ENCODE results near the gene SLC9A9. TPM values are rescaled to one million over a fixed set of nuclear protein-coding genes. Genes with fewer than 3 reads are reported as not detected.
"Not testable (repeated sequence)": the region's sequence is repeated elsewhere in the genome, so short reads cannot be mapped to it uniquely, and the experiment has no call there.

SLC9A9 gene
- total RNA-seq, 1 experiment from 2014 or later, result 1.5 TPM

DNA sequence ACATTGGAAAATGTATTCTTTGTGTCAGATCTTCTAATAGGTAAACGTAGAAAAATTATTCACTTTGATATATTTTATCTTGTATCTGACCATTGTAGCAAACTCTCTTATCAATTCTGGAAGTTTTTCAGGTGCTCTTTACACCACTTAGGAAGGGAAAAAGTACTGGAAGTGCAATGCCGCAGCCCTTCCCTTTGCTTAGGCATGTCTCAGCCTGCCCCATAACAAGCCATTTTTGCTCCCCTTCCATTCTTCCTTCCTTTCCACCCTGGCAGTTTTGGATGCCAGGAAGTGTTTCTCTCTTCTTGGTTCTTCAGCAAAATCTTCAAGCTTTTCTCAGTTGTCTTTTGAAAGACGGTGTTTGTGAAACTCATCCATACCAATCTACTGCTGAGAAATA is 34.9 kb upstream of the SLC9A9 start:
- DNase-seq, result no peak
- TF ChIP-seq, protein P1, sequence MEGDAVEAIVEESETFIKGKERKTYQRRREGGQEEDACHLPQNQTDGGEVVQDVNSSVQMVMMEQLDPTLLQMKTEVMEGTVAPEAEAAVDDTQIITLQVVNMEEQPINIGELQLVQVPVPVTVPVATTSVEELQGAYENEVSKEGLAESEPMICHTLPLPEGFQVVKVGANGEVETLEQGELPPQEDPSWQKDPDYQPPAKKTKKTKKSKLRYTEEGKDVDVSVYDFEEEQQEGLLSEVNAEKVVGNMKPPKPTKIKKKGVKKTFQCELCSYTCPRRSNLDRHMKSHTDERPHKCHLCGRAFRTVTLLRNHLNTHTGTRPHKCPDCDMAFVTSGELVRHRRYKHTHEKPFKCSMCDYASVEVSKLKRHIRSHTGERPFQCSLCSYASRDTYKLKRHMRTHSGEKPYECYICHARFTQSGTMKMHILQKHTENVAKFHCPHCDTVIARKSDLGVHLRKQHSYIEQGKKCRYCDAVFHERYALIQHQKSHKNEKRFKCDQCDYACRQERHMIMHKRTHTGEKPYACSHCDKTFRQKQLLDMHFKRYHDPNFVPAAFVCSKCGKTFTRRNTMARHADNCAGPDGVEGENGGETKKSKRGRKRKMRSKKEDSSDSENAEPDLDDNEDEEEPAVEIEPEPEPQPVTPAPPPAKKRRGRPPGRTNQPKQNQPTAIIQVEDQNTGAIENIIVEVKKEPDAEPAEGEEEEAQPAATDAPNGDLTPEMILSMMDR (IDR thresholded peaks at IDR 0.05; ENCODE audit: unreplicated experiment), result no peak
- intact Hi-C loops (cut with micrococcal nuclease; ENCODE audit: unreplicated experiment), result loop anchor here (10.0 kb wide), 1 partner anchor 108 kb away; no protein-coding TSS in a partner anchor
- Mint-ChIP-seq H3K4me1 (ENCODE audit: low read depth, unreplicated experiment) (no peaks in the 10 kb centered on the region), H3K9me3 (ENCODE audit: low read depth, unreplicated experiment) (no peaks in the 10 kb centered on the region), H3K36me3 (ENCODE audit: insufficient read depth, unreplicated experiment) (no peaks in the 10 kb centered on the region), H3K27ac (ENCODE audit: unreplicated experiment) (no peak overlapping the region), H3K27me3 (ENCODE audit: unreplicated experiment) (no peaks in the 10 kb centered on the region), H3K4me3 (ENCODE audit: low read depth, unreplicated experiment) (no peak overlapping the region)
- CTCF ChIA-PET, result interaction anchor here (2.0 kb wide), 1 partner anchor 11 kb away, joined by 5 read pairs; no protein-coding TSS in a partner anchor
- no TSS peak for BruUV-seq (replicated peaks)

- no peak for DNase-seq
- H3K9me3 Mint-ChIP-seq (ENCODE audit: low read depth, unreplicated experiment), result no peaks in the 10 kb centered on the region
- no TSS peak for BruUV-seq (replicated peaks)
- H3K27ac Mint-ChIP-seq (ENCODE audit: unreplicated experiment), result no peak overlapping the region
- intact Hi-C loops (cut with micrococcal nuclease; ENCODE audit: unreplicated experiment), result loop anchor here (10.0 kb wide), 1 partner anchor 106 kb away; no protein-coding TSS in a partner anchor
- H3K36me3 Mint-ChIP-seq (ENCODE audit: insufficient read depth, unreplicated experiment), result no peaks in the 10 kb centered on the region
- H3K4me3 Mint-ChIP-seq (ENCODE audit: low read depth, unreplicated experiment), result no peak overlapping the region
- CTCF ChIA-PET, result no interaction called here
- no peaks in the 10 kb centered on the region for H3K27me3 Mint-ChIP-seq (ENCODE audit: unreplicated experiment)
- H3K4me1 Mint-ChIP-seq (ENCODE audit: low read depth, unreplicated experiment), result no peaks in the 10 kb centered on the region
- TF ChIP-seq, protein P1 (IDR thresholded peaks at IDR 0.05; ENCODE audit: unreplicated experiment), result no peak
These were observed 32.8 kb upstream of the SLC9A9 start for GRCh38 chr3:143881095-143881494.

DNA sequence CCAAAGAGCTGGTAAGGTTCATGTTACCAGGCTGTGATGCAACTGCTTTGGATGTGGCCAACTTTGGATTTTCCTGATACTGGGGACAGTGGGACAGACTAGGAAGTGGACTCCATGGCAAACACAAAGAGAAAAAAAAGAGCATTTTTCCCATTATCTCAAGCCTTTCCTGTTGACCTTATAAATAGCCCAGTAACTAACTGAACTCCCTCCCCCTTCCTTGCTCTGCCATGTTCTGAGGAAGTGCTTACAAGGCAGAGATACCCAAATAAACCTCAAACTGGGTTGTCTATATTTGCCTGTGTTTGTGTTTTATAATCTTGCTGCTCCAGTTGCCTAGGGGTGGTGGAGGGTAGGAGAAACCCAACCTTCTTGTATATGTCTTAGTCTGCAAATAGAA is 27.3 kb upstream of the SLC9A9 start:
- no TSS peak for BruUV-seq (replicated peaks)
- CTCF ChIA-PET, result no interaction called here
- Mint-ChIP-seq H3K9me3 (ENCODE audit: low read depth, unreplicated experiment) (no peaks in the 10 kb centered on the region), H3K4me3 (ENCODE audit: low read depth, unreplicated experiment) (no peak overlapping the region), H3K27ac (ENCODE audit: unreplicated experiment) (no peak overlapping the region), H3K4me1 (ENCODE audit: low read depth, unreplicated experiment) (no peaks in the 10 kb centered on the region), H3K36me3 (ENCODE audit: insufficient read depth, unreplicated experiment) (no peaks in the 10 kb centered on the region), H3K27me3 (ENCODE audit: unreplicated experiment) (no peaks in the 10 kb centered on the region)
- no peak for DNase-seq
- TF ChIP-seq, protein P1 (IDR thresholded peaks at IDR 0.05; ENCODE audit: unreplicated experiment), result no peak
- intact Hi-C loops (cut with micrococcal nuclease; ENCODE audit: unreplicated experiment), result no loop called here

DNA sequence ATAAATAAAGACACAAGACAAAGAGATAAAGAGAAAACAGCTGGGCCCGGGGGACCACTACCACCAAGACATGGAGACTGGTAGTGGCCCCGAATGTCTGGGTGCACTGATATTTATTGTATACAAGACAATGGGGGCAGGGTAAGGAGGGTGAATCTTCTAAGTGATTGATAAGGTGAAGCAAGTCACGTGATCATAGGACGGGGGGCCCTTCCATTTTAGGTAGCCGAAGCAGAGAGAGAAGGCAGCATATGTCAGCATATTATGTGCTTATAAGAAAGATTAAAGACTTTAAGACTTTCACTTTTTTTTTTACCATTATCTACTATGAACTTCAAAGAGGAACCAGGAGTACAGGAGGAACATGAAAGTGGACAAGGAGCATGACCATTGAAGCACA is 25.3 kb upstream of the SLC9A9 start:
- intact Hi-C loops (cut with micrococcal nuclease; ENCODE audit: unreplicated experiment); BruUV-seq (replicated peaks); CTCF ChIA-PET; DNase-seq; H3K4me3 Mint-ChIP-seq (ENCODE audit: low read depth, unreplicated experiment); H3K4me1 Mint-ChIP-seq (ENCODE audit: low read depth, unreplicated experiment); H3K27ac Mint-ChIP-seq (ENCODE audit: unreplicated experiment); H3K27me3 Mint-ChIP-seq (ENCODE audit: unreplicated experiment); H3K36me3 Mint-ChIP-seq (ENCODE audit: insufficient read depth, unreplicated experiment); H3K9me3 Mint-ChIP-seq (ENCODE audit: low read depth, unreplicated experiment): not testable (repeated sequence)

GRCh38 chr3:143865302-143865701 is 17.0 kb upstream of the SLC9A9 start:
- CTCF ChIA-PET, result interaction anchor here (0.7 kb wide), 1 partner anchor 25 kb away, joined by 5 read pairs; no protein-coding TSS in a partner anchor
- TF ChIP-seq, protein P1 (IDR thresholded peaks at IDR 0.05; ENCODE audit: unreplicated experiment), result no peak

More at GRCh38 chr3:143865302-143865701, 17.0 kb upstream of the SLC9A9 start:
- Mint-ChIP-seq H3K36me3 (ENCODE audit: insufficient read depth, unreplicated experiment) (no peaks in the 10 kb centered on the region), H3K27ac (ENCODE audit: unreplicated experiment) (no peak overlapping the region), H3K4me1 (ENCODE audit: low read depth, unreplicated experiment) (peaks cover 9% of the 10 kb centered on the region), H3K9me3 (ENCODE audit: low read depth, unreplicated experiment) (peaks cover 8% of the 10 kb centered on the region), H3K4me3 (ENCODE audit: low read depth, unreplicated experiment) (no peak overlapping the region), H3K27me3 (ENCODE audit: unreplicated experiment) (no peaks in the 10 kb centered on the region)
- intact Hi-C loops (cut with micrococcal nuclease; ENCODE audit: unreplicated experiment), result loop anchor here (5.0 kb wide), 1 partner anchor 68 kb away; no protein-coding TSS in a partner anchor
- no peak for DNase-seq
- no TSS peak for BruUV-seq (replicated peaks)

All from Calu3 (cell line).